ENCODE data around the gene ITGB3. TPM values are rescaled to one million over a fixed set of nuclear protein-coding genes. Genes with fewer than 3 reads are reported as not detected.

The ITGB3 gene
- total and polyA plus RNA-seq, 10 of the 15 experiments (the other 5 are each of a cell fraction or from before 2014, with no cell fraction given) = 0.69 to 22.8 (median 13.6) TPM

- TF ChIP-seq BCLAF1 (IDR thresholded peaks at IDR 0.05) = no peak
- no peak for TF ChIP-seq RBBP5 (conservative IDR thresholded peaks at IDR 0.05)
- TF ChIP-seq TCF12 (IDR thresholded peaks at IDR 0.05; ENCODE audit: low read depth, low read length) = no peak
- TF ChIP-seq ETV6 (conservative IDR thresholded peaks at IDR 0.05 in 1 of 2, IDR thresholded peaks at IDR 0.05 in 1 of 2; ENCODE audit: borderline replicate concordance in 1 of 2, low read depth in 1 of 2) = no peak
- peak; percentile 74 for TF ChIP-seq SPI1 (IDR thresholded peaks at IDR 0.05; ENCODE audit: borderline replicate concordance, insufficient read depth, low read depth, low read length)
- no peak for TF ChIP-seq ZBTB40 (IDR thresholded peaks at IDR 0.05; ENCODE audit: borderline replicate concordance)
- peak; percentile 63; the same call in 1 of the 2 replicates for TF ChIP-seq ZNF384 (IDR thresholded peaks at IDR 0.05; ENCODE audit: borderline replicate concordance, low read depth, low read length)
- peak; percentile 45; the same call in 1 of the 2 replicates for TF ChIP-seq BCL11A (IDR thresholded peaks at IDR 0.05; ENCODE audit: low read depth, low read length)
- TF ChIP-seq SIN3A (IDR thresholded peaks at IDR 0.05; ENCODE audit: low read depth, low read length) = no peak
- no peak for TF ChIP-seq PBX3 (IDR thresholded peaks at IDR 0.05; ENCODE audit: insufficient replicate concordance, low read depth, low read length)
- TF ChIP-seq JUND (IDR thresholded peaks at IDR 0.05; ENCODE audit: low read depth, low read length) = no peak
- TF ChIP-seq NR2F1 (conservative IDR thresholded peaks at IDR 0.05) = no peak
- no peak for TF ChIP-seq KLF5 (IDR thresholded peaks at IDR 0.05; ENCODE audit: partially characterized antibody)
- TF ChIP-seq HSF1 (IDR thresholded peaks at IDR 0.05; ENCODE audit: low read depth, low read length) = no peak
- no peak for TF ChIP-seq RFX5 (IDR thresholded peaks at IDR 0.05; ENCODE audit: low read depth, low read length)
- peak; percentile 19; the same call in 1 of the 2 replicates for TF ChIP-seq YY1 (IDR thresholded peaks at IDR 0.05; ENCODE audit: low read depth, low read length)
- no peak for TF ChIP-seq ZNF24 (IDR thresholded peaks at IDR 0.05)
- TF ChIP-seq SMC3 (IDR thresholded peaks at IDR 0.05; ENCODE audit: borderline replicate concordance, low read length) = no peak
- no peak for TF ChIP-seq RAD51 (IDR thresholded peaks at IDR 0.05)
- no peak for TF ChIP-seq NR2C1 (IDR thresholded peaks at IDR 0.05)
Observed at GRCh38 chr17:47204722-47205418, 48.8 kb upstream of the ITGB3 start (continued).
